SK-N-SH treated with all-trans-retinoic acid at 6 μM for 48 hours (cell line): Measurements from ENCODE around the gene SH3GLB1.

Source experiments
- ARNTL ChIP-seq: fragments of 450-650 bp; formaldehyde crosslinking; IDR thresholded peaks from 2 replicates; pipeline ENCODE4 v1.5.0; 2020; ENCODE audit warnings: low read depth, mild to moderate bottlenecking, moderate library complexity, borderline replicate concordance
- CREB5 ChIP-seq: fragments of 250-450 bp; sonication (Bioruptor Pico); IDR thresholded peaks from 2 replicates; pipeline ENCODE4 v1.5.1; 2020; ENCODE audit warnings: low read depth, mild to moderate bottlenecking, moderate library complexity
- GLIS3 ChIP-seq: fragments of 250-450 bp; sonication (Bioruptor Pico); IDR thresholded peaks from 2 replicates; pipeline ENCODE4 v1.5.0; 2020; ENCODE audit warnings: mild to moderate bottlenecking, moderate library complexity
- ISL1 ChIP-seq: fragments of 250-450 bp; sonication (Bioruptor Pico); IDR thresholded peaks from 2 replicates; pipeline ENCODE4 v2.1.2; 2022; ENCODE audit warnings: mild to moderate bottlenecking, moderate library complexity
- OSR1 ChIP-seq: fragments of 250-450 bp; sonication (Bioruptor Pico); IDR thresholded peaks from 2 replicates; pipeline ENCODE4 v1.8.0; 2022; ENCODE audit warnings: moderate library complexity, mild to moderate bottlenecking, inconsistent platforms
- PPARA ChIP-seq: fragments of 250-450 bp; sonication (Bioruptor Pico); IDR thresholded peaks from 2 replicates; pipeline ENCODE4 v1.5.0; 2020; ENCODE audit warnings: mild to moderate bottlenecking, borderline replicate concordance
- SNAI2 ChIP-seq: fragments of 250-450 bp; sonication (Bioruptor Pico); IDR thresholded peaks from 2 replicates; pipeline ENCODE4 v1.5.0; 2020; ENCODE audit warnings: mild to moderate bottlenecking, moderate library complexity
- TCF4 ChIP-seq: fragments of 250-450 bp; sonication (Bioruptor Pico); IDR thresholded peaks from 2 replicates; pipeline ENCODE4 v1.8.0; 2021; ENCODE audit warnings: mild to moderate bottlenecking, moderate library complexity, borderline replicate concordance
- ZC3H10 ChIP-seq: fragments of 250-450 bp; sonication (Bioruptor Pico); IDR thresholded peaks from 2 replicates; pipeline ENCODE4 v1.5.1; 2021; ENCODE audit warnings: mild to moderate bottlenecking, moderate library complexity
- ZFP3 ChIP-seq: fragments of 250-450 bp; sonication (Bioruptor Pico); IDR thresholded peaks from 2 replicates; pipeline ENCODE4 v1.5.0; 2020; ENCODE audit warnings: mild to moderate bottlenecking, moderate library complexity
- ZFP30 ChIP-seq: fragments of 450-650 bp; formaldehyde crosslinking; IDR thresholded peaks from 2 replicates; pipeline ENCODE4 v1.5.0; 2022; ENCODE audit warnings: mild to moderate bottlenecking, moderate library complexity
- ZNF565 ChIP-seq: fragments of 450-650 bp; formaldehyde crosslinking; conservative IDR thresholded peaks from 2 replicates; pipeline ENCODE4 v1.5.0; 2020; ENCODE audit warnings: low read depth, mild to moderate bottlenecking, moderate library complexity
- TF ChIP-seq, protein P1 (sequence below): fragments of 250-450 bp; sonication (Bioruptor Pico); IDR thresholded peaks from 2 replicates; pipeline ENCODE4 v1.5.0; 2020; ENCODE audit warnings: mild to moderate bottlenecking, moderate library complexity

DNA sequence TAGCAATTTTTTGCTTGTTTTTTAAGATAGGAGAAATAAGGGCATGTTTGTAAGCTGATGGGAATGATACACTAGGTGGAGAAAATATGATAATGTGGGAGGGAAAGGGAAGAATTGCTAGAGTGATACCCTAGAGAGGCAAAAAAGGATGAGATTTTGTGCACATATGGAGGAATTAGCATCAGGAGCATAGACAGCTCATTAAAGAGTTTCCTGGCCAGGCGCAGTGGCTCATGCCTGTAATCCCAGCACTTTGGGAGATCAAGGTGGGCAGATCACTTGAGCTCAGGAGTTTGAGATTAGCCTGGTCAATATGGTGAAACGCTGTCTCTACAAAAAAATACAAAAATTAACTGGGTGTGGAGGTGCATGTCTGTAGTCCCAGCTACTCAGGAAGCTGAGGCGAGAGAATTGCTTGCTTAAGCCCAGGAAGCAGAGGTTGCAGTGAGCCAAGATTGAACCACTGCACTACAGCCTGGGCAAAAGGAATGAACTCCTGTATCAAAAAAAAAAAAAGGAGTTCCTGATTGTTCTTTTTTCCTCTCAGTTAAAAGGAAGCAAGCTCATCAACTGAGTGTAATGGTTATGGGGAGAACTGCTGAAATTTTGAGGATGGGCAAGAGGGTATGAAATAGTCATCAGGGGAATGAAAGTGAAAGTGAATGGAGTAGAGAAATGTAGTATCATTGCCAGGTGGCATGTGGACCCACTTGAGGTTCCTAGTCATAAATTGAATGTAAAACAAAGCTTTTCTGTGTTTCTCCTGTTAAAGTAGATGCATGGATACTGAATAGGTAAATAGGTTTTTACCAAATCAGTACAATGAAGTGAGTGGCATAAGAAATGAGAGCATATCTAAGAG, 35.5 kb downstream of the SH3GLB1 start:
- no peak for TF ChIP-seq ARNTL (CRISPR knock-in tag)
- TF ChIP-seq ISL1 (CRISPR knock-in tag), result no peak
- TF ChIP-seq CREB5 (CRISPR knock-in tag), result no peak
- TF ChIP-seq OSR1 (CRISPR knock-in tag), result no peak
- TF ChIP-seq ZC3H10 (CRISPR knock-in tag), result no peak
- TF ChIP-seq GLIS3 (CRISPR knock-in tag), result no peak
- no peak for TF ChIP-seq ZFP30 (CRISPR knock-in tag)
- TF ChIP-seq TCF4 (CRISPR knock-in tag), result no peak
- TF ChIP-seq SNAI2 (CRISPR knock-in tag), result no peak
- TF ChIP-seq PPARA (CRISPR knock-in tag), result no peak
- TF ChIP-seq ZFP3 (CRISPR knock-in tag), result no peak
- no peak for TF ChIP-seq ZNF565 (CRISPR knock-in tag)
- TF ChIP-seq, protein P1, sequence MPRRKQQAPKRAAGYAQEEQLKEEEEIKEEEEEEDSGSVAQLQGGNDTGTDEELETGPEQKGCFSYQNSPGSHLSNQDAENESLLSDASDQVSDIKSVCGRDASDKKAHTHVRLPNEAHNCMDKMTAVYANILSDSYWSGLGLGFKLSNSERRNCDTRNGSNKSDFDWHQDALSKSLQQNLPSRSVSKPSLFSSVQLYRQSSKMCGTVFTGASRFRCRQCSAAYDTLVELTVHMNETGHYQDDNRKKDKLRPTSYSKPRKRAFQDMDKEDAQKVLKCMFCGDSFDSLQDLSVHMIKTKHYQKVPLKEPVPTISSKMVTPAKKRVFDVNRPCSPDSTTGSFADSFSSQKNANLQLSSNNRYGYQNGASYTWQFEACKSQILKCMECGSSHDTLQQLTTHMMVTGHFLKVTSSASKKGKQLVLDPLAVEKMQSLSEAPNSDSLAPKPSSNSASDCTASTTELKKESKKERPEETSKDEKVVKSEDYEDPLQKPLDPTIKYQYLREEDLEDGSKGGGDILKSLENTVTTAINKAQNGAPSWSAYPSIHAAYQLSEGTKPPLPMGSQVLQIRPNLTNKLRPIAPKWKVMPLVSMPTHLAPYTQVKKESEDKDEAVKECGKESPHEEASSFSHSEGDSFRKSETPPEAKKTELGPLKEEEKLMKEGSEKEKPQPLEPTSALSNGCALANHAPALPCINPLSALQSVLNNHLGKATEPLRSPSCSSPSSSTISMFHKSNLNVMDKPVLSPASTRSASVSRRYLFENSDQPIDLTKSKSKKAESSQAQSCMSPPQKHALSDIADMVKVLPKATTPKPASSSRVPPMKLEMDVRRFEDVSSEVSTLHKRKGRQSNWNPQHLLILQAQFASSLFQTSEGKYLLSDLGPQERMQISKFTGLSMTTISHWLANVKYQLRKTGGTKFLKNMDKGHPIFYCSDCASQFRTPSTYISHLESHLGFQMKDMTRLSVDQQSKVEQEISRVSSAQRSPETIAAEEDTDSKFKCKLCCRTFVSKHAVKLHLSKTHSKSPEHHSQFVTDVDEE (CRISPR knock-in tag), result no peak
